ENCODE measurements around the gene WNT9B.

WNT9B gene

GRCh38 chr17:46826116-46826515, 25.3 kb upstream of the WNT9B start:
- no peak for TF ChIP-seq POLR2AphosphoS5 (IDR thresholded peaks at IDR 0.05; ENCODE audit: low read depth, low read length)
- TF ChIP-seq FOXP2 (optimal IDR thresholded peaks at IDR 0.05; ENCODE audit: borderline replicate concordance, extremely low read depth, extremely low read length, insufficient read depth): no peak

- TF ChIP-seq FOXP2 (optimal IDR thresholded peaks at IDR 0.05; ENCODE audit: borderline replicate concordance, extremely low read depth, extremely low read length, insufficient read depth) (no peak), TAF1 (IDR thresholded peaks at IDR 0.05; ENCODE audit: borderline replicate concordance, insufficient read depth, low read length) (no peak), POLR2AphosphoS5 (IDR thresholded peaks at IDR 0.05; ENCODE audit: low read depth, low read length) (no peak), SIN3A (IDR thresholded peaks at IDR 0.05; ENCODE audit: borderline replicate concordance, insufficient read depth, low read length) (no peak), REST (IDR thresholded peaks at IDR 0.05; ENCODE audit: insufficient read depth in 1 of 2, low read depth in 2 of 2, low read length in 2 of 2) (no peak)
Observed at GRCh38 chr17:46827274-46827673, 24.1 kb upstream of the WNT9B start.

- no peak for TF ChIP-seq TAF1 (IDR thresholded peaks at IDR 0.05; ENCODE audit: borderline replicate concordance, insufficient read depth, low read length)
- TF ChIP-seq POLR2AphosphoS5 (IDR thresholded peaks at IDR 0.05; ENCODE audit: low read depth, low read length): no peak
- no peak for TF ChIP-seq REST (IDR thresholded peaks at IDR 0.05; ENCODE audit: insufficient read depth in 1 of 2, low read depth in 2 of 2, low read length in 2 of 2)
- TF ChIP-seq SIN3A (IDR thresholded peaks at IDR 0.05; ENCODE audit: borderline replicate concordance, insufficient read depth, low read length): no peak
- no peak for TF ChIP-seq FOXP2 (optimal IDR thresholded peaks at IDR 0.05; ENCODE audit: borderline replicate concordance, extremely low read depth, extremely low read length, insufficient read depth)
Observed at GRCh38 chr17:46831573-46832330, 19.6 kb upstream of the WNT9B start.

GRCh38 chr17:46832331-46832821, 19.0 kb upstream of the WNT9B start:
- TF ChIP-seq POLR2AphosphoS5 (IDR thresholded peaks at IDR 0.05; ENCODE audit: low read depth, low read length) (no peak), TAF1 (IDR thresholded peaks at IDR 0.05; ENCODE audit: borderline replicate concordance, insufficient read depth, low read length) (no peak), SIN3A (IDR thresholded peaks at IDR 0.05; ENCODE audit: borderline replicate concordance, insufficient read depth, low read length) (no peak), FOXP2 (optimal IDR thresholded peaks at IDR 0.05; ENCODE audit: borderline replicate concordance, extremely low read depth, extremely low read length, insufficient read depth) (no peak), REST (IDR thresholded peaks at IDR 0.05; ENCODE audit: insufficient read depth in 1 of 2, low read depth in 2 of 2, low read length in 2 of 2) (no peak)

GRCh38 chr17:46832945-46833839, 18.2 kb upstream of the WNT9B start:
- TF ChIP-seq FOXP2 (optimal IDR thresholded peaks at IDR 0.05; ENCODE audit: borderline replicate concordance, extremely low read depth, extremely low read length, insufficient read depth): peak; percentile 31
- no peak for TF ChIP-seq REST (IDR thresholded peaks at IDR 0.05; ENCODE audit: insufficient read depth in 1 of 2, low read depth in 2 of 2, low read length in 2 of 2)
- TF ChIP-seq SIN3A (IDR thresholded peaks at IDR 0.05; ENCODE audit: borderline replicate concordance, insufficient read depth, low read length): no peak
